ENCODE measurements around the gene CATSPER3. TPM values are rescaled to one million over a fixed set of nuclear protein-coding genes. Genes with fewer than 3 reads are reported as not detected.
A peak's percentile ranks its signal among the peaks of the same experiment; 100 is the strongest.

Gene CATSPER3
- total RNA-seq, 1 experiment from 2014 or later: 0.37 TPM

DNA sequence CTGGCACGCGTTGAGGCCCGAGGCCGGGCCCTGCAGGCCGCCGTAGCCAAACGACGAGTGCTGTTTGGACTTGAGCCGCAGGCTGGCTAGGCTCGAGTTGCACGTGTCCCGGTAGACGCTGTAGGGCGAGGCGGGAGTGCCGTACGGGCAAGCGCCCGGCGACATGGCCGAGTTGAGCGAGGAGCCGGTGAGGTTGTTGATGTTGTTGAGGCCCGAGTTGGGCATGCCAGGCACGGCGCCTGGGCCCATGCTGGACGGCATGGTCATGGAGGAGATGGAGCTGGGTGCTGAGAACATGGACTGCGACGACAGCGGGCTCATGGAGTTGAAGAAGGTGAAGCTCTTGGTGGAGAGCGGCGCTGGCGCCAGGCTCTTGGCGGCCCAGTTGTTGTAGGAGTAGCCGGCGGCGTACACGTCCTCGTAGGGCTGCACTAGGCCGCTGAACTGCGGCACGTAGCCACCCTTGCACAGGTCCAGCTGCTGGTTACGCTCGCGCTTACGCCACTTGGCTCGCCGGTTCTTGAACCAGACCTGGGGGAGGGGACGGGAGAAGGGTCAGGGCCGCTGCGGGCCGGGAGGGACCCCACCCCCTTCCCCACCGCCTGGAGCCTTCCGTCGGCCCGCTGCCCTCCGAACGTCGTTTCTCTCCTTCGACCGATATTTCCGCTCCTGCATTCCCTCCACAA, 61.2 kb downstream of the CATSPER3 start (continued):
- no peak for TF ChIP-seq GABPB1 (CRISPR knock-in tag; IDR thresholded peaks at IDR 0.05)
- no peak for TF ChIP-seq RELA (CRISPR knock-in tag; IDR thresholded peaks at IDR 0.05; ENCODE audit: borderline replicate concordance)
- TF ChIP-seq TEAD1 (CRISPR knock-in tag; IDR thresholded peaks at IDR 0.05): peak; percentile 62; the same call in 1 of the 2 replicates
- TF ChIP-seq, protein P1, sequence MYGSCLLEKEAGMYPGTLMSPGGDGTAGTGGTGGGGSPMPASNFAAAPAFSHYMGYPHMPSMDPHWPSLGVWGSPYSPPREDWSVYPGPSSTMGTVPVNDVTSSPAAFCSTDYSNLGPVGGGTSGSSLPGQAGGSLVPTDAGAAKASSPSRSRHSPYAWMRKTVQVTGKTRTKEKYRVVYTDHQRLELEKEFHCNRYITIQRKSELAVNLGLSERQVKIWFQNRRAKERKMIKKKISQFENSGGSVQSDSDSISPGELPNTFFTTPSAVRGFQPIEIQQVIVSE (CRISPR knock-in tag; IDR thresholded peaks at IDR 0.05; ENCODE audit: borderline replicate concordance): no peak
- TF ChIP-seq, protein P2, sequence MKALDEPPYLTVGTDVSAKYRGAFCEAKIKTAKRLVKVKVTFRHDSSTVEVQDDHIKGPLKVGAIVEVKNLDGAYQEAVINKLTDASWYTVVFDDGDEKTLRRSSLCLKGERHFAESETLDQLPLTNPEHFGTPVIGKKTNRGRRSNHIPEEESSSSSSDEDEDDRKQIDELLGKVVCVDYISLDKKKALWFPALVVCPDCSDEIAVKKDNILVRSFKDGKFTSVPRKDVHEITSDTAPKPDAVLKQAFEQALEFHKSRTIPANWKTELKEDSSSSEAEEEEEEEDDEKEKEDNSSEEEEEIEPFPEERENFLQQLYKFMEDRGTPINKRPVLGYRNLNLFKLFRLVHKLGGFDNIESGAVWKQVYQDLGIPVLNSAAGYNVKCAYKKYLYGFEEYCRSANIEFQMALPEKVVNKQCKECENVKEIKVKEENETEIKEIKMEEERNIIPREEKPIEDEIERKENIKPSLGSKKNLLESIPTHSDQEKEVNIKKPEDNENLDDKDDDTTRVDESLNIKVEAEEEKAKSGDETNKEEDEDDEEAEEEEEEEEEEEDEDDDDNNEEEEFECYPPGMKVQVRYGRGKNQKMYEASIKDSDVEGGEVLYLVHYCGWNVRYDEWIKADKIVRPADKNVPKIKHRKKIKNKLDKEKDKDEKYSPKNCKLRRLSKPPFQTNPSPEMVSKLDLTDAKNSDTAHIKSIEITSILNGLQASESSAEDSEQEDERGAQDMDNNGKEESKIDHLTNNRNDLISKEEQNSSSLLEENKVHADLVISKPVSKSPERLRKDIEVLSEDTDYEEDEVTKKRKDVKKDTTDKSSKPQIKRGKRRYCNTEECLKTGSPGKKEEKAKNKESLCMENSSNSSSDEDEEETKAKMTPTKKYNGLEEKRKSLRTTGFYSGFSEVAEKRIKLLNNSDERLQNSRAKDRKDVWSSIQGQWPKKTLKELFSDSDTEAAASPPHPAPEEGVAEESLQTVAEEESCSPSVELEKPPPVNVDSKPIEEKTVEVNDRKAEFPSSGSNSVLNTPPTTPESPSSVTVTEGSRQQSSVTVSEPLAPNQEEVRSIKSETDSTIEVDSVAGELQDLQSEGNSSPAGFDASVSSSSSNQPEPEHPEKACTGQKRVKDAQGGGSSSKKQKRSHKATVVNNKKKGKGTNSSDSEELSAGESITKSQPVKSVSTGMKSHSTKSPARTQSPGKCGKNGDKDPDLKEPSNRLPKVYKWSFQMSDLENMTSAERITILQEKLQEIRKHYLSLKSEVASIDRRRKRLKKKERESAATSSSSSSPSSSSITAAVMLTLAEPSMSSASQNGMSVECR (CRISPR knock-in tag; IDR thresholded peaks at IDR 0.05; ENCODE audit: borderline replicate concordance): 0 out of 2 replicates have a peak, but pooled peaks have one; percentile 35
- no peak for TF ChIP-seq EMX1 (CRISPR knock-in tag; IDR thresholded peaks at IDR 0.05)
- no peak for TF ChIP-seq ZNF232 (CRISPR knock-in tag; IDR thresholded peaks at IDR 0.05)
- no peak for TF ChIP-seq SMAD4 (CRISPR knock-in tag; IDR thresholded peaks at IDR 0.05)
- TF ChIP-seq ESRRA (CRISPR knock-in tag; IDR thresholded peaks at IDR 0.05; ENCODE audit: borderline replicate concordance): no peak
- TF ChIP-seq GTF2I (CRISPR knock-in tag; conservative IDR thresholded peaks at IDR 0.05): no peak
- TF ChIP-seq ZNF263 (CRISPR knock-in tag; IDR thresholded peaks at IDR 0.05; ENCODE audit: low read depth): no peak
- TF ChIP-seq ZNF671 (CRISPR knock-in tag; IDR thresholded peaks at IDR 0.05): no peak
- TF ChIP-seq, protein P3, sequence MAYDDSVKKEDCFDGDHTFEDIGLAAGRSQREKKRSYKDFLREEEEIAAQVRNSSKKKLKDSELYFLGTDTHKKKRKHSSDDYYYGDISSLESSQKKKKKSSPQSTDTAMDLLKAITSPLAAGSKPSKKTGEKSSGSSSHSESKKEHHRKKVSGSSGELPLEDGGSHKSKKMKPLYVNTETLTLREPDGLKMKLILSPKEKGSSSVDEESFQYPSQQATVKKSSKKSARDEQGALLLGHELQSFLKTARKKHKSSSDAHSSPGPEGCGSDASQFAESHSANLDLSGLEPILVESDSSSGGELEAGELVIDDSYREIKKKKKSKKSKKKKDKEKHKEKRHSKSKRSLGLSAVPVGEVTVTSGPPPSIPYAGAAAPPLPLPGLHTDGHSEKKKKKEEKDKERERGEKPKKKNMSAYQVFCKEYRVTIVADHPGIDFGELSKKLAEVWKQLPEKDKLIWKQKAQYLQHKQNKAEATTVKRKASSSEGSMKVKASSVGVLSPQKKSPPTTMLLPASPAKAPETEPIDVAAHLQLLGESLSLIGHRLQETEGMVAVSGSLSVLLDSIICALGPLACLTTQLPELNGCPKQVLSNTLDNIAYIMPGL (CRISPR knock-in tag; IDR thresholded peaks at IDR 0.05): no peak
- TF ChIP-seq, protein P4, sequence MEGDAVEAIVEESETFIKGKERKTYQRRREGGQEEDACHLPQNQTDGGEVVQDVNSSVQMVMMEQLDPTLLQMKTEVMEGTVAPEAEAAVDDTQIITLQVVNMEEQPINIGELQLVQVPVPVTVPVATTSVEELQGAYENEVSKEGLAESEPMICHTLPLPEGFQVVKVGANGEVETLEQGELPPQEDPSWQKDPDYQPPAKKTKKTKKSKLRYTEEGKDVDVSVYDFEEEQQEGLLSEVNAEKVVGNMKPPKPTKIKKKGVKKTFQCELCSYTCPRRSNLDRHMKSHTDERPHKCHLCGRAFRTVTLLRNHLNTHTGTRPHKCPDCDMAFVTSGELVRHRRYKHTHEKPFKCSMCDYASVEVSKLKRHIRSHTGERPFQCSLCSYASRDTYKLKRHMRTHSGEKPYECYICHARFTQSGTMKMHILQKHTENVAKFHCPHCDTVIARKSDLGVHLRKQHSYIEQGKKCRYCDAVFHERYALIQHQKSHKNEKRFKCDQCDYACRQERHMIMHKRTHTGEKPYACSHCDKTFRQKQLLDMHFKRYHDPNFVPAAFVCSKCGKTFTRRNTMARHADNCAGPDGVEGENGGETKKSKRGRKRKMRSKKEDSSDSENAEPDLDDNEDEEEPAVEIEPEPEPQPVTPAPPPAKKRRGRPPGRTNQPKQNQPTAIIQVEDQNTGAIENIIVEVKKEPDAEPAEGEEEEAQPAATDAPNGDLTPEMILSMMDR (IDR thresholded peaks at IDR 0.05): no peak
- TF ChIP-seq, protein P5, sequence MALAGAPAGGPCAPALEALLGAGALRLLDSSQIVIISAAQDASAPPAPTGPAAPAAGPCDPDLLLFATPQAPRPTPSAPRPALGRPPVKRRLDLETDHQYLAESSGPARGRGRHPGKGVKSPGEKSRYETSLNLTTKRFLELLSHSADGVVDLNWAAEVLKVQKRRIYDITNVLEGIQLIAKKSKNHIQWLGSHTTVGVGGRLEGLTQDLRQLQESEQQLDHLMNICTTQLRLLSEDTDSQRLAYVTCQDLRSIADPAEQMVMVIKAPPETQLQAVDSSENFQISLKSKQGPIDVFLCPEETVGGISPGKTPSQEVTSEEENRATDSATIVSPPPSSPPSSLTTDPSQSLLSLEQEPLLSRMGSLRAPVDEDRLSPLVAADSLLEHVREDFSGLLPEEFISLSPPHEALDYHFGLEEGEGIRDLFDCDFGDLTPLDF (CRISPR knock-in tag; IDR thresholded peaks at IDR 0.05): no peak
- TF ChIP-seq, protein P6, sequence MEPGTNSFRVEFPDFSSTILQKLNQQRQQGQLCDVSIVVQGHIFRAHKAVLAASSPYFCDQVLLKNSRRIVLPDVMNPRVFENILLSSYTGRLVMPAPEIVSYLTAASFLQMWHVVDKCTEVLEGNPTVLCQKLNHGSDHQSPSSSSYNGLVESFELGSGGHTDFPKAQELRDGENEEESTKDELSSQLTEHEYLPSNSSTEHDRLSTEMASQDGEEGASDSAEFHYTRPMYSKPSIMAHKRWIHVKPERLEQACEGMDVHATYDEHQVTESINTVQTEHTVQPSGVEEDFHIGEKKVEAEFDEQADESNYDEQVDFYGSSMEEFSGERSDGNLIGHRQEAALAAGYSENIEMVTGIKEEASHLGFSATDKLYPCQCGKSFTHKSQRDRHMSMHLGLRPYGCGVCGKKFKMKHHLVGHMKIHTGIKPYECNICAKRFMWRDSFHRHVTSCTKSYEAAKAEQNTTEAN (CRISPR knock-in tag; IDR thresholded peaks at IDR 0.05): 0 out of 2 replicates have a peak, but pooled peaks have one; percentile 21
- TF ChIP-seq, protein P7, sequence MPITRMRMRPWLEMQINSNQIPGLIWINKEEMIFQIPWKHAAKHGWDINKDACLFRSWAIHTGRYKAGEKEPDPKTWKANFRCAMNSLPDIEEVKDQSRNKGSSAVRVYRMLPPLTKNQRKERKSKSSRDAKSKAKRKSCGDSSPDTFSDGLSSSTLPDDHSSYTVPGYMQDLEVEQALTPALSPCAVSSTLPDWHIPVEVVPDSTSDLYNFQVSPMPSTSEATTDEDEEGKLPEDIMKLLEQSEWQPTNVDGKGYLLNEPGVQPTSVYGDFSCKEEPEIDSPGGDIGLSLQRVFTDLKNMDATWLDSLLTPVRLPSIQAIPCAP (CRISPR knock-in tag; IDR thresholded peaks at IDR 0.05): no peak
- TF ChIP-seq, protein P8, sequence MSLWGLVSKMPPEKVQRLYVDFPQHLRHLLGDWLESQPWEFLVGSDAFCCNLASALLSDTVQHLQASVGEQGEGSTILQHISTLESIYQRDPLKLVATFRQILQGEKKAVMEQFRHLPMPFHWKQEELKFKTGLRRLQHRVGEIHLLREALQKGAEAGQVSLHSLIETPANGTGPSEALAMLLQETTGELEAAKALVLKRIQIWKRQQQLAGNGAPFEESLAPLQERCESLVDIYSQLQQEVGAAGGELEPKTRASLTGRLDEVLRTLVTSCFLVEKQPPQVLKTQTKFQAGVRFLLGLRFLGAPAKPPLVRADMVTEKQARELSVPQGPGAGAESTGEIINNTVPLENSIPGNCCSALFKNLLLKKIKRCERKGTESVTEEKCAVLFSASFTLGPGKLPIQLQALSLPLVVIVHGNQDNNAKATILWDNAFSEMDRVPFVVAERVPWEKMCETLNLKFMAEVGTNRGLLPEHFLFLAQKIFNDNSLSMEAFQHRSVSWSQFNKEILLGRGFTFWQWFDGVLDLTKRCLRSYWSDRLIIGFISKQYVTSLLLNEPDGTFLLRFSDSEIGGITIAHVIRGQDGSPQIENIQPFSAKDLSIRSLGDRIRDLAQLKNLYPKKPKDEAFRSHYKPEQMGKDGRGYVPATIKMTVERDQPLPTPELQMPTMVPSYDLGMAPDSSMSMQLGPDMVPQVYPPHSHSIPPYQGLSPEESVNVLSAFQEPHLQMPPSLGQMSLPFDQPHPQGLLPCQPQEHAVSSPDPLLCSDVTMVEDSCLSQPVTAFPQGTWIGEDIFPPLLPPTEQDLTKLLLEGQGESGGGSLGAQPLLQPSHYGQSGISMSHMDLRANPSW (CRISPR knock-in tag; conservative IDR thresholded peaks at IDR 0.05; ENCODE audit: low read depth): no peak
- TF ChIP-seq, protein P9, sequence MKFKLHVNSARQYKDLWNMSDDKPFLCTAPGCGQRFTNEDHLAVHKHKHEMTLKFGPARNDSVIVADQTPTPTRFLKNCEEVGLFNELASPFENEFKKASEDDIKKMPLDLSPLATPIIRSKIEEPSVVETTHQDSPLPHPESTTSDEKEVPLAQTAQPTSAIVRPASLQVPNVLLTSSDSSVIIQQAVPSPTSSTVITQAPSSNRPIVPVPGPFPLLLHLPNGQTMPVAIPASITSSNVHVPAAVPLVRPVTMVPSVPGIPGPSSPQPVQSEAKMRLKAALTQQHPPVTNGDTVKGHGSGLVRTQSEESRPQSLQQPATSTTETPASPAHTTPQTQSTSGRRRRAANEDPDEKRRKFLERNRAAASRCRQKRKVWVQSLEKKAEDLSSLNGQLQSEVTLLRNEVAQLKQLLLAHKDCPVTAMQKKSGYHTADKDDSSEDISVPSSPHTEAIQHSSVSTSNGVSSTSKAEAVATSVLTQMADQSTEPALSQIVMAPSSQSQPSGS (CRISPR knock-in tag; IDR thresholded peaks at IDR 0.05; ENCODE audit: borderline replicate concordance, low read depth): no peak
- no peak for TF ChIP-seq NFYB (CRISPR knock-in tag; conservative IDR thresholded peaks at IDR 0.05; ENCODE audit: low read depth)
- 0 out of 2 replicates have a peak, but pooled peaks have one; percentile 34 for TF ChIP-seq TCF7 (CRISPR knock-in tag; IDR thresholded peaks at IDR 0.05; ENCODE audit: low read depth)
- TF ChIP-seq JUN (CRISPR knock-in tag; IDR thresholded peaks at IDR 0.05): no peak
- TF ChIP-seq NFATC4 (CRISPR knock-in tag; IDR thresholded peaks at IDR 0.05): no peak

Data from WTC11 (cell line).